Measurements from ENCODE around the gene SLC25A41. TPM values are rescaled to one million over a fixed set of nuclear protein-coding genes. Genes with fewer than 3 reads are reported as not detected.

Gene SLC25A41
- polyA plus RNA-seq, 1 donor from 2014 or later = 3.8 TPM

DNA sequence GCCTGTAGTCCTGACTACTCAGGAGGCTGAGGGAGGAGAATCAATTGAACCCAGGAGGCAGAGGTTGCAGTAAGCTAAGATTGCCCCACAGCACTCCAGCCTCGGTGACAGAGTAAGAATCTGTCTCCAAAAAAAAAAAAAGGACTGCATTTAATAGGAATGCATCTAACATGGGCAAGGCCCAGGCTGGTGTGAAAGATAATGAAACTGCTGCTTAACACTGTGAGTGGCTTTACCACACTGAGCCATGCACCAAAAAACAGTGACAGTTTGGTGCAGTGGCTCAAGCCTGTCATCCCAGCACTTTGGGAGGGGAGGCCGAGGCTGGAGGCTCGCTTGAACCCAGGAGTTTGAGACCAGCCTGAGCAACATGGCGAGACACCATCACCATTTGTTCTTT, 49.2 kb downstream of the SLC25A41 start:
- H3K9me2 ChIP-seq (ENCODE audit: insufficient read depth, low read length) = no peaks in the 10 kb centered on the region
- peaks cover 7% of the 10 kb centered on the region for H3K9me3 ChIP-seq (ENCODE audit: low read length)
- TF ChIP-seq TAF1 (IDR thresholded peaks at IDR 0.05; ENCODE audit: low read depth) (no peak), EP300 (conservative IDR thresholded peaks at IDR 0.05; ENCODE audit: poor library complexity, severe bottlenecking) (no peak), POLR2AphosphoS5 (IDR thresholded peaks at IDR 0.05) (no peak), EZH2 (IDR thresholded peaks at IDR 0.05; ENCODE audit: borderline replicate concordance, insufficient read depth, low read length, poor library complexity, severe bottlenecking) (no peak)
- H3K36me3 ChIP-seq (ENCODE audit: insufficient read depth, low read length) = peaks cover 11% of the 10 kb centered on the region
- H3K9ac ChIP-seq (ENCODE audit: low read length) = no peak overlapping the region
- no peak overlapping the region for H3K4me2 ChIP-seq (ENCODE audit: low read length)
- H3K4me3 ChIP-seq (ENCODE audit: low read length) = no peak overlapping the region
- no peaks in the 10 kb centered on the region for H4K20me1 ChIP-seq (ENCODE audit: insufficient read depth)
- H3K27me3 ChIP-seq (ENCODE audit: insufficient read depth, low read depth, low read length) = no peaks in the 10 kb centered on the region
- H2AFZ ChIP-seq (ENCODE audit: low read depth, low read length) = no peak overlapping the region
- no peaks in the 10 kb centered on the region for H3F3A ChIP-seq (ENCODE audit: insufficient read depth, low read length, poor library complexity, severe bottlenecking)
- H3K27ac ChIP-seq (ENCODE audit: low read length) = no peak overlapping the region
- H3K79me2 ChIP-seq (replicated peaks; ENCODE audit: insufficient read depth, low read length) = no peaks in the 10 kb centered on the region

DNA sequence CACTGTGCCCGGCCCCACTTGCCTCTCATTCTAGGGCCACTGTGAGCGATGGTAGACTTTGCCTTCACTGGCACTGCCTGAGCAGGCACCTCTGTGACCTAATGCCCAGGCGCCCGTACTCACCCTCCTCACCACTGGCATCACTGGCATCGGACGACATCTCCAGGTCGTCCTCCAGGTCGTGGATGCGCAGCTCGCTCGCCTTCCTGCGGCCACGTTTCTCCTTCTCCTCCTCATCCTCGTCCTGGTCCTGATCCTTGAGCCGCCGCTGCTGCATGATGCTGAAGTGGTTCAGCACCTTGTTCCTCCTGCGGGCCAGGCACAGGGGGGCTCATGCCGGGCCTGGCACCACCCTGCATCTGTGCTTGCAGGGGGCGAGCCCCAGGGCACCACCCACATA, 50.4 kb downstream of the SLC25A41 start:
- no peaks in the 10 kb centered on the region for H3K27me3 ChIP-seq (ENCODE audit: insufficient read depth, low read depth, low read length)
- H3K9me2 ChIP-seq (ENCODE audit: insufficient read depth, low read length) = no peaks in the 10 kb centered on the region
- H3K4me2 ChIP-seq (ENCODE audit: low read length) = no peak overlapping the region
- no peak overlapping the region for H2AFZ ChIP-seq (ENCODE audit: low read depth, low read length)
- peaks cover 7% of the 10 kb centered on the region for H3K9me3 ChIP-seq (ENCODE audit: low read length)
- no peak for TF ChIP-seq EZH2 (IDR thresholded peaks at IDR 0.05; ENCODE audit: borderline replicate concordance, insufficient read depth, low read length, poor library complexity, severe bottlenecking)
- H3K36me3 ChIP-seq (ENCODE audit: insufficient read depth, low read length) = peaks cover 11% of the 10 kb centered on the region
- no peaks in the 10 kb centered on the region for H3F3A ChIP-seq (ENCODE audit: insufficient read depth, low read length, poor library complexity, severe bottlenecking)
- H3K79me2 ChIP-seq (replicated peaks; ENCODE audit: insufficient read depth, low read length) = no peaks in the 10 kb centered on the region
- no peaks in the 10 kb centered on the region for H4K20me1 ChIP-seq (ENCODE audit: insufficient read depth)
- no peak overlapping the region for H3K27ac ChIP-seq (ENCODE audit: low read length)
- no peak overlapping the region for H3K9ac ChIP-seq (ENCODE audit: low read length)
- H3K4me3 ChIP-seq (ENCODE audit: low read length) = no peak overlapping the region

DNA sequence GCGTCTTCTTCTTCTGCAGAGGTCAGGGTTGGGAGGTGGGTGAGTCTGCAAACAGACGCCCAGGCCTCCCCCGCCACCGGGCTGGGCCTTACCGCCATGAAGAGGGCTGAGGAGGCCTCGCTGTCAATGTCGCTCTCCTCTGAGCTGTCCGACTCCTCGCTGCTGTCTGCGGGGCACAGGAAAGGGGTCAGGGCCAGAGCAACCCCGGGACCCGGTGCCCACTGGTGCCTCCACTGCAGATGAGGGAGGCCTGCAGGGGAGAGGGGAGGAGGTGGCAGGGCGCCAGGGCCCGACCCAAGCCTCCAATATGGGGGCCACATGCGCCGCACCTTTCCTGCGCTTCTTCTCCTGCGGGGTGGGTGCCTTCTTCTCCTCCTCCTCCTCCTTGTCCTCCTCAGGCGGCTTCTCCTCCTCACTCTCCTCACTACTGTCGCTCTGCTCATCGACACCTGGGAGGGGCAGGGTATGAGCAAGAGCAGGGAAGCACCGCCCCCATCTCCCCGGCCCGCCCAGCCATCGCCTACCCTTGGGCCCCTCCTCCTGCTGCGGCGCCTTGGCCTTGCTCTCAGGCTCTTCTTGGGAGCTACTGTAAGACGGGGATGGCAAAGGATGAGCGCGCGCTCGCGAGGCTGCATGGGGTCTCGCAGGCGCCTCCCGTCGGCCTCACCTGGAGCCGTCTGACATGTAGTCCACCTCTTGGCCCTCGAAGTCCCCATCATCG, 52.4 kb downstream of the SLC25A41 start:
- no peak overlapping the region for H3K9ac ChIP-seq (ENCODE audit: low read length)
- no peak overlapping the region for H3K27ac ChIP-seq (ENCODE audit: low read length)
- H3K4me3 ChIP-seq (ENCODE audit: low read length) = no peak overlapping the region
- no peaks in the 10 kb centered on the region for H3F3A ChIP-seq (ENCODE audit: insufficient read depth, low read length, poor library complexity, severe bottlenecking)
- H3K9me2 ChIP-seq (ENCODE audit: insufficient read depth, low read length) = no peaks in the 10 kb centered on the region
- H3K27me3 ChIP-seq (ENCODE audit: insufficient read depth, low read depth, low read length) = no peaks in the 10 kb centered on the region
- no peaks in the 10 kb centered on the region for H3K79me2 ChIP-seq (replicated peaks; ENCODE audit: insufficient read depth, low read length)
- peaks cover 11% of the 10 kb centered on the region for H3K36me3 ChIP-seq (ENCODE audit: insufficient read depth, low read length)
- peaks cover 7% of the 10 kb centered on the region for H3K9me3 ChIP-seq (ENCODE audit: low read length)
- H4K20me1 ChIP-seq (ENCODE audit: insufficient read depth) = no peaks in the 10 kb centered on the region
- H2AFZ ChIP-seq (ENCODE audit: low read depth, low read length) = no peak overlapping the region
- no peak overlapping the region for H3K4me2 ChIP-seq (ENCODE audit: low read length)
- TF ChIP-seq, protein P1, sequence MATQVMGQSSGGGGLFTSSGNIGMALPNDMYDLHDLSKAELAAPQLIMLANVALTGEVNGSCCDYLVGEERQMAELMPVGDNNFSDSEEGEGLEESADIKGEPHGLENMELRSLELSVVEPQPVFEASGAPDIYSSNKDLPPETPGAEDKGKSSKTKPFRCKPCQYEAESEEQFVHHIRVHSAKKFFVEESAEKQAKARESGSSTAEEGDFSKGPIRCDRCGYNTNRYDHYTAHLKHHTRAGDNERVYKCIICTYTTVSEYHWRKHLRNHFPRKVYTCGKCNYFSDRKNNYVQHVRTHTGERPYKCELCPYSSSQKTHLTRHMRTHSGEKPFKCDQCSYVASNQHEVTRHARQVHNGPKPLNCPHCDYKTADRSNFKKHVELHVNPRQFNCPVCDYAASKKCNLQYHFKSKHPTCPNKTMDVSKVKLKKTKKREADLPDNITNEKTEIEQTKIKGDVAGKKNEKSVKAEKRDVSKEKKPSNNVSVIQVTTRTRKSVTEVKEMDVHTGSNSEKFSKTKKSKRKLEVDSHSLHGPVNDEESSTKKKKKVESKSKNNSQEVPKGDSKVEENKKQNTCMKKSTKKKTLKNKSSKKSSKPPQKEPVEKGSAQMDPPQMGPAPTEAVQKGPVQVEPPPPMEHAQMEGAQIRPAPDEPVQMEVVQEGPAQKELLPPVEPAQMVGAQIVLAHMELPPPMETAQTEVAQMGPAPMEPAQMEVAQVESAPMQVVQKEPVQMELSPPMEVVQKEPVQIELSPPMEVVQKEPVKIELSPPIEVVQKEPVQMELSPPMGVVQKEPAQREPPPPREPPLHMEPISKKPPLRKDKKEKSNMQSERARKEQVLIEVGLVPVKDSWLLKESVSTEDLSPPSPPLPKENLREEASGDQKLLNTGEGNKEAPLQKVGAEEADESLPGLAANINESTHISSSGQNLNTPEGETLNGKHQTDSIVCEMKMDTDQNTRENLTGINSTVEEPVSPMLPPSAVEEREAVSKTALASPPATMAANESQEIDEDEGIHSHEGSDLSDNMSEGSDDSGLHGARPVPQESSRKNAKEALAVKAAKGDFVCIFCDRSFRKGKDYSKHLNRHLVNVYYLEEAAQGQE (IDR thresholded peaks at IDR 0.05; ENCODE audit: borderline replicate concordance) = no peak
- TF ChIP-seq POLR2AphosphoS5 (IDR thresholded peaks at IDR 0.05) (no peak), SMC3 (conservative IDR thresholded peaks at IDR 0.05; ENCODE audit: poor library complexity) (no peak), TAF1 (IDR thresholded peaks at IDR 0.05; ENCODE audit: low read depth) (no peak), RAD21 (conservative IDR thresholded peaks at IDR 0.05) (no peak), EP300 (conservative IDR thresholded peaks at IDR 0.05; ENCODE audit: poor library complexity, severe bottlenecking) (no peak), MXI1 (conservative IDR thresholded peaks at IDR 0.05; ENCODE audit: poor library complexity, severe bottlenecking) (no peak), EZH2 (IDR thresholded peaks at IDR 0.05; ENCODE audit: borderline replicate concordance, insufficient read depth, low read length, poor library complexity, severe bottlenecking) (no peak)
- TF ChIP-seq, protein P2, sequence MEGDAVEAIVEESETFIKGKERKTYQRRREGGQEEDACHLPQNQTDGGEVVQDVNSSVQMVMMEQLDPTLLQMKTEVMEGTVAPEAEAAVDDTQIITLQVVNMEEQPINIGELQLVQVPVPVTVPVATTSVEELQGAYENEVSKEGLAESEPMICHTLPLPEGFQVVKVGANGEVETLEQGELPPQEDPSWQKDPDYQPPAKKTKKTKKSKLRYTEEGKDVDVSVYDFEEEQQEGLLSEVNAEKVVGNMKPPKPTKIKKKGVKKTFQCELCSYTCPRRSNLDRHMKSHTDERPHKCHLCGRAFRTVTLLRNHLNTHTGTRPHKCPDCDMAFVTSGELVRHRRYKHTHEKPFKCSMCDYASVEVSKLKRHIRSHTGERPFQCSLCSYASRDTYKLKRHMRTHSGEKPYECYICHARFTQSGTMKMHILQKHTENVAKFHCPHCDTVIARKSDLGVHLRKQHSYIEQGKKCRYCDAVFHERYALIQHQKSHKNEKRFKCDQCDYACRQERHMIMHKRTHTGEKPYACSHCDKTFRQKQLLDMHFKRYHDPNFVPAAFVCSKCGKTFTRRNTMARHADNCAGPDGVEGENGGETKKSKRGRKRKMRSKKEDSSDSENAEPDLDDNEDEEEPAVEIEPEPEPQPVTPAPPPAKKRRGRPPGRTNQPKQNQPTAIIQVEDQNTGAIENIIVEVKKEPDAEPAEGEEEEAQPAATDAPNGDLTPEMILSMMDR (IDR thresholded peaks at IDR 0.05; ENCODE audit: poor library complexity, severe bottlenecking) = no peak
